ENCODE results near the gene WSB2.

The WSB2 gene

GRCh38 chr12:118098911-118099671 lies 38.1 kb upstream of the WSB2 start:
- H3K4me1 ChIP-seq (ENCODE audit: insufficient read depth, low read length, severe bottlenecking): peaks cover 5% of the 10 kb centered on the region
- H3F3A ChIP-seq (ENCODE audit: insufficient read depth, low read length): no peaks in the 10 kb centered on the region
- no peaks in the 10 kb centered on the region for H3K9me3 ChIP-seq (ENCODE audit: low read length)
- H2AFZ ChIP-seq (ENCODE audit: low read length): no peak overlapping the region
- H3K27ac ChIP-seq (ENCODE audit: low read depth, low read length, poor library complexity, severe bottlenecking): no peak overlapping the region
- no peak for TF ChIP-seq EZH2 (IDR thresholded peaks at IDR 0.05; ENCODE audit: borderline replicate concordance, low read length)
- TF ChIP-seq, protein P1, sequence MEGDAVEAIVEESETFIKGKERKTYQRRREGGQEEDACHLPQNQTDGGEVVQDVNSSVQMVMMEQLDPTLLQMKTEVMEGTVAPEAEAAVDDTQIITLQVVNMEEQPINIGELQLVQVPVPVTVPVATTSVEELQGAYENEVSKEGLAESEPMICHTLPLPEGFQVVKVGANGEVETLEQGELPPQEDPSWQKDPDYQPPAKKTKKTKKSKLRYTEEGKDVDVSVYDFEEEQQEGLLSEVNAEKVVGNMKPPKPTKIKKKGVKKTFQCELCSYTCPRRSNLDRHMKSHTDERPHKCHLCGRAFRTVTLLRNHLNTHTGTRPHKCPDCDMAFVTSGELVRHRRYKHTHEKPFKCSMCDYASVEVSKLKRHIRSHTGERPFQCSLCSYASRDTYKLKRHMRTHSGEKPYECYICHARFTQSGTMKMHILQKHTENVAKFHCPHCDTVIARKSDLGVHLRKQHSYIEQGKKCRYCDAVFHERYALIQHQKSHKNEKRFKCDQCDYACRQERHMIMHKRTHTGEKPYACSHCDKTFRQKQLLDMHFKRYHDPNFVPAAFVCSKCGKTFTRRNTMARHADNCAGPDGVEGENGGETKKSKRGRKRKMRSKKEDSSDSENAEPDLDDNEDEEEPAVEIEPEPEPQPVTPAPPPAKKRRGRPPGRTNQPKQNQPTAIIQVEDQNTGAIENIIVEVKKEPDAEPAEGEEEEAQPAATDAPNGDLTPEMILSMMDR (IDR thresholded peaks at IDR 0.05; ENCODE audit: low read length): no peak
- H4K20me1 ChIP-seq (ENCODE audit: insufficient read depth, low read length): no peaks in the 10 kb centered on the region
- no peaks in the 10 kb centered on the region for H3K9me2 ChIP-seq (ENCODE audit: low read depth, low read length)
- H3K4me2 ChIP-seq (ENCODE audit: low read length): no peak overlapping the region
- H3K79me2 ChIP-seq (ENCODE audit: insufficient read depth, low read length): no peaks in the 10 kb centered on the region
- H3K4me3 ChIP-seq (ENCODE audit: low read depth, low read length, poor library complexity, severe bottlenecking): no peak overlapping the region
- no peak overlapping the region for H3K9ac ChIP-seq (ENCODE audit: low read length)
- H3K27me3 ChIP-seq (ENCODE audit: insufficient read depth, low read length): no peaks in the 10 kb centered on the region
- H3K36me3 ChIP-seq (ENCODE audit: insufficient read depth, low read length): no peaks in the 10 kb centered on the region

DNA sequence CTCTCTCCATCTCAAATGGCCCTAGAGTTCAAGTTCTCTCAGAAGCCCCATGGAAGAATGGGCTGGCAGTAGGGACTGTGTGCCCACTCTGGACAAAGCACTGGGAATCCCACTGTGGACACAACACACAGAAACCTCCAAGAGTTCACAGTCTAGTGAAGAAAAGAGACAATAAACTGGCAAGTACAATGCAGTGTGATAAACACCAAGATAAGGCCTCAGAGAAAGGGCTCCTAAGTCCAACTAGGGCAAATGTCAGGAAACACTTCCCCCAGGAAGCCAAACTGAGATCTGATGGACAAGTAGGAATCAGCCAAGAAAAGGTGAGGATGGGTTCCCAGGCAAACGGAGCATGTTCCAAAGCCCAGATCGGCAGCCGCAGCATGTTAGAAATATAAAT lies 37.4 kb upstream of the WSB2 start:
- H3K9me2 ChIP-seq (ENCODE audit: low read depth, low read length): no peaks in the 10 kb centered on the region
- H3K9me3 ChIP-seq (ENCODE audit: low read length): no peaks in the 10 kb centered on the region
- H3K4me3 ChIP-seq (ENCODE audit: low read depth, low read length, poor library complexity, severe bottlenecking): no peak overlapping the region

GRCh38 chr12:118094039-118094438 lies 33.1 kb upstream of the WSB2 start:
- Histone ChIP-seq H2AFZ (ENCODE audit: low read length) (no peak overlapping the region), H3K36me3 (ENCODE audit: insufficient read depth, low read length) (no peaks in the 10 kb centered on the region), H3K79me2 (ENCODE audit: insufficient read depth, low read length) (no peaks in the 10 kb centered on the region)

More for the DNA sequence above, 37.4 kb upstream of the WSB2 start:
- TF ChIP-seq EZH2 (IDR thresholded peaks at IDR 0.05; ENCODE audit: borderline replicate concordance, low read length): no peak
- TF ChIP-seq, protein P1 (IDR thresholded peaks at IDR 0.05; ENCODE audit: low read length): no peak
- Histone ChIP-seq H3K36me3 (ENCODE audit: insufficient read depth, low read length) (no peaks in the 10 kb centered on the region), H3K9ac (ENCODE audit: low read length) (no peak overlapping the region), H3F3A (ENCODE audit: insufficient read depth, low read length) (no peaks in the 10 kb centered on the region), H4K20me1 (ENCODE audit: insufficient read depth, low read length) (no peaks in the 10 kb centered on the region), H3K4me2 (ENCODE audit: low read length) (no peak overlapping the region), H3K4me1 (ENCODE audit: insufficient read depth, low read length, severe bottlenecking) (no peaks in the 10 kb centered on the region), H3K79me2 (ENCODE audit: insufficient read depth, low read length) (no peaks in the 10 kb centered on the region), H3K27me3 (ENCODE audit: insufficient read depth, low read length) (no peaks in the 10 kb centered on the region), H2AFZ (ENCODE audit: low read length) (no peak overlapping the region), H3K27ac (ENCODE audit: low read depth, low read length, poor library complexity, severe bottlenecking) (no peak overlapping the region)

More at GRCh38 chr12:118094039-118094438, 33.1 kb upstream of the WSB2 start:
- Histone ChIP-seq H3K4me2 (ENCODE audit: low read length) (no peak overlapping the region), H3K9ac (ENCODE audit: low read length) (no peak overlapping the region), H3K4me3 (ENCODE audit: low read depth, low read length, poor library complexity, severe bottlenecking) (no peak overlapping the region), H4K20me1 (ENCODE audit: insufficient read depth, low read length) (no peaks in the 10 kb centered on the region), H3K4me1 (ENCODE audit: insufficient read depth, low read length, severe bottlenecking) (no peaks in the 10 kb centered on the region), H3F3A (ENCODE audit: insufficient read depth, low read length) (no peaks in the 10 kb centered on the region), H3K27me3 (ENCODE audit: insufficient read depth, low read length) (no peaks in the 10 kb centered on the region), H3K9me3 (ENCODE audit: low read length) (no peaks in the 10 kb centered on the region), H3K27ac (ENCODE audit: low read depth, low read length, poor library complexity, severe bottlenecking) (no peak overlapping the region), H3K9me2 (ENCODE audit: low read depth, low read length) (no peaks in the 10 kb centered on the region)
- no peak for TF ChIP-seq EZH2 (IDR thresholded peaks at IDR 0.05; ENCODE audit: borderline replicate concordance, low read length)
- TF ChIP-seq, protein P1 (IDR thresholded peaks at IDR 0.05; ENCODE audit: low read length): no peak
